ENCODE results near the gene MYO1A.

Gene MYO1A

GRCh38 chr12:57009949-57010626 is 39.8 kb downstream of the MYO1A start:
- Histone ChIP-seq H3K4me1 (ENCODE audit: control insufficient read depth, insufficient read depth, low read length) (peaks cover 15% of the 10 kb centered on the region), H3K36me3 (ENCODE audit: insufficient read depth, low read length) (no peaks in the 10 kb centered on the region)

GRCh38 chr12:57008178-57008577 is 41.8 kb downstream of the MYO1A start:
- Histone ChIP-seq H3K4me3 (ENCODE audit: low read length) (no peak overlapping the region), H3K9ac (ENCODE audit: low read depth, low read length) (no peak overlapping the region), H3K4me2 (ENCODE audit: low read length) (no peak overlapping the region), H3K27me3 (ENCODE audit: control insufficient read depth, insufficient read depth, low read length) (peaks cover 13% of the 10 kb centered on the region), H3K4me1 (ENCODE audit: control insufficient read depth, insufficient read depth, low read length) (peaks cover 19% of the 10 kb centered on the region), H3K36me3 (ENCODE audit: insufficient read depth, low read length) (peaks cover 15% of the 10 kb centered on the region), H3K9me3 (replicated peaks; ENCODE audit: low read length) (no peaks in the 10 kb centered on the region)

More at GRCh38 chr12:57009949-57010626, 39.8 kb downstream of the MYO1A start:
- H3K4me2 ChIP-seq (ENCODE audit: low read length): no peak overlapping the region
- no peak overlapping the region for H3K4me3 ChIP-seq (ENCODE audit: low read length)
- no peak overlapping the region for H3K9ac ChIP-seq (ENCODE audit: low read depth, low read length)
- H3K9me3 ChIP-seq (replicated peaks; ENCODE audit: low read length): no peaks in the 10 kb centered on the region
- peaks cover 33% of the 10 kb centered on the region for H3K27me3 ChIP-seq (ENCODE audit: control insufficient read depth, insufficient read depth, low read length)

- Histone ChIP-seq H3K4me2 (ENCODE audit: low read length) (peak overlapping the region; percentile 72), H3K4me1 (ENCODE audit: control insufficient read depth, insufficient read depth, low read length) (peaks cover 19% of the 10 kb centered on the region), H3K4me3 (ENCODE audit: low read length) (peak overlapping the region; percentile 65), H3K9ac (ENCODE audit: low read depth, low read length) (peak overlapping the region; percentile 55), H3K27me3 (ENCODE audit: control insufficient read depth, insufficient read depth, low read length) (peaks cover 2% of the 10 kb centered on the region), H3K9me3 (replicated peaks; ENCODE audit: low read length) (no peaks in the 10 kb centered on the region), H3K36me3 (ENCODE audit: insufficient read depth, low read length) (peaks cover 27% of the 10 kb centered on the region)
Observed at GRCh38 chr12:57006809-57007475, 43.0 kb downstream of the MYO1A start.

DNA sequence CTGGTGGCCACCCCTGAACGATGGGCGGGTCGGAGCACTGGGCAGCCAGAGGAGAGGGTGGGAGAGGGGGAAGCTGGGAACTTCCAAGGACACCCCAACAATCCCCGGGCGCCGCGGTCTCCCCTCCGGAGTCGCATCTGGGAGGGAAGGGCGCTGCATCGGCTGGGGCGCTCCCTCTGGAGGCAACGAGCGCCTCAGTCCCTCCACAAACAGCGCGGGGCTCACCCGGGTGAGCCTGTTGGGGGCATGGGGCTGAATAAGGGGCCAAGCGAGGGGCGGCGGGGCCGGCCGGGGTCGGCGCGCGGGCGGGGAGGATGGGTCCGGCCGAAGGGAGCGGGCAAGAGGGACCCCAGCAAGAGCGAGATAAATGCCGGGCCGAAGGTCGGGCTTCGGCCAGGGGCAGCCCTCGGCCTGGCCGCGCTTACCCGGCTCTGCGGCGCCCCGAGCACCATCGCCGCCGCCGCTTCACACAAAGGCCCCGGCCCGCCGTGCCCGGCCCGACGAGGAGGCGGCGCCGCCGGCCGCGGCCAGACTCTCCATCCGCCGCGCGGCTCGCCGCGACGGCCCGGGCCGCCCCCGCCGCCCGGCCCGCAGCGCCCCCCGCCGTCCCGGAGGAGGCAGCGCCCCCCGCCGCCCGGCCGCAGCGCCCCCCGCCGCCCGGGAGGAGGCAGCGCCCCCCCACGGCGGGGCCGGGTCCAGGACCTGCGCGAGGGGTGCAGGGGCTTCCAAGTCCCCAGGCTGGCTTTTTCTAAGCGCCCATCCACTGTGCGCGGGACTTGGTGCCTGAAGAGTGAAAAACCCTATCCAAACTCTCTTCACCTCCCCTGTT is 43.7 kb downstream of the MYO1A start, which contains the start of gene ZBTB39:
ZBTB39 (minus strand) TSS at position 567 of the 829 bp plus-strand sequence. CDS start 1,629 bp downstream, outside the sequence.
- peaks cover 24% of the 10 kb centered on the region for H3K4me1 ChIP-seq (ENCODE audit: control insufficient read depth, insufficient read depth, low read length)
- H3K4me2 ChIP-seq (ENCODE audit: low read length): peak within 1 kb of the TSS; percentile 96
- H3K27me3 ChIP-seq (ENCODE audit: control insufficient read depth, insufficient read depth, low read length): no peaks in the 10 kb centered on the region
- H3K4me3 ChIP-seq (ENCODE audit: low read length): peak within 1 kb of the TSS; percentile 89
- H3K9me3 ChIP-seq (replicated peaks; ENCODE audit: low read length): no peaks in the 10 kb centered on the region
- peak within 1 kb of the TSS; percentile 91 for H3K9ac ChIP-seq (ENCODE audit: low read depth, low read length)
- peaks cover 35% of the 10 kb centered on the region for H3K36me3 ChIP-seq (ENCODE audit: insufficient read depth, low read length)

GRCh38 chr12:57004651-57005050 is 45.3 kb downstream of the MYO1A start:
- Histone ChIP-seq H3K9ac (ENCODE audit: low read depth, low read length) (no peak overlapping the region), H3K4me2 (ENCODE audit: low read length) (peak overlapping the region; percentile 96), H3K4me1 (ENCODE audit: control insufficient read depth, insufficient read depth, low read length) (peaks cover 27% of the 10 kb centered on the region), H3K27me3 (ENCODE audit: control insufficient read depth, insufficient read depth, low read length) (no peaks in the 10 kb centered on the region), H3K9me3 (replicated peaks; ENCODE audit: low read length) (no peaks in the 10 kb centered on the region), H3K4me3 (ENCODE audit: low read length) (no peak overlapping the region), H3K36me3 (ENCODE audit: insufficient read depth, low read length) (peaks cover 39% of the 10 kb centered on the region)

GRCh38 chr12:57003395-57003794 is 46.5 kb downstream of the MYO1A start:
- Histone ChIP-seq H3K4me1 (ENCODE audit: control insufficient read depth, insufficient read depth, low read length) (peaks cover 29% of the 10 kb centered on the region), H3K9ac (ENCODE audit: low read depth, low read length) (no peak overlapping the region), H3K27me3 (ENCODE audit: control insufficient read depth, insufficient read depth, low read length) (no peaks in the 10 kb centered on the region), H3K36me3 (ENCODE audit: insufficient read depth, low read length) (peaks cover 39% of the 10 kb centered on the region), H3K4me2 (ENCODE audit: low read length) (no peak overlapping the region), H3K9me3 (replicated peaks; ENCODE audit: low read length) (no peaks in the 10 kb centered on the region), H3K4me3 (ENCODE audit: low read length) (no peak overlapping the region)

DNA sequence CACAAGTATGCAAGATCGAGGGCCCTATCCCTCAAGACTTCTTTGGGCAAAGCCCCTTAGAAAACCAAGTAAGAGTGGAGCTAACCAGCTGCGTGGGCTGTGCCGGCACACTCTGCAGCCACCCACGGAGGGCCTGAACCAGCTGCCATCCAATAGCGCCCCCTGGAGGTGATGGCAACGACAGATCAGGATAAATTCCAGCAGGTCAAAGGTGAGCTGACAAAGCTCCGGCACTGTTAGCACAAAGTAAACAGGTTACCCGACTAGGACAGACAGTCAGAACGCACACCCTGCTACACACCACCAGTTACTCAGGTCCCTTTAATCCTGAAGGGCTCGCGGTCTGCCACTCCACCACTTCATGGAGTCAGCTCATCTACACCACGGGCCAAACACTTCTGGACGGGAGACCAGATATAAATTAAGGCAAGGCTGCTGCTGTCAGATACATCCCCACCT is 48.5 kb downstream of the MYO1A start:
- Histone ChIP-seq H3K4me2 (ENCODE audit: low read length) (no peak overlapping the region), H3K4me3 (ENCODE audit: low read length) (no peak overlapping the region), H3K9ac (ENCODE audit: low read depth, low read length) (no peak overlapping the region), H3K36me3 (ENCODE audit: insufficient read depth, low read length) (peaks cover 39% of the 10 kb centered on the region), H3K4me1 (ENCODE audit: control insufficient read depth, insufficient read depth, low read length) (peaks cover 24% of the 10 kb centered on the region), H3K27me3 (ENCODE audit: control insufficient read depth, insufficient read depth, low read length) (no peaks in the 10 kb centered on the region), H3K9me3 (replicated peaks; ENCODE audit: low read length) (no peaks in the 10 kb centered on the region)

GRCh38 chr12:57000393-57000792 is 49.5 kb downstream of the MYO1A start:
- Histone ChIP-seq H3K36me3 (ENCODE audit: insufficient read depth, low read length) (peaks cover 39% of the 10 kb centered on the region), H3K9me3 (replicated peaks; ENCODE audit: low read length) (no peaks in the 10 kb centered on the region), H3K4me3 (ENCODE audit: low read length) (no peak overlapping the region), H3K4me2 (ENCODE audit: low read length) (no peak overlapping the region), H3K27me3 (ENCODE audit: control insufficient read depth, insufficient read depth, low read length) (no peaks in the 10 kb centered on the region), H3K4me1 (ENCODE audit: control insufficient read depth, insufficient read depth, low read length) (peaks cover 21% of the 10 kb centered on the region), H3K9ac (ENCODE audit: low read depth, low read length) (no peak overlapping the region)

- Histone ChIP-seq H3K4me1 (ENCODE audit: control insufficient read depth, insufficient read depth, low read length) (peaks cover 14% of the 10 kb centered on the region), H3K4me2 (ENCODE audit: low read length) (no peak overlapping the region), H3K9me3 (replicated peaks; ENCODE audit: low read length) (no peaks in the 10 kb centered on the region), H3K4me3 (ENCODE audit: low read length) (no peak overlapping the region), H3K27me3 (ENCODE audit: control insufficient read depth, insufficient read depth, low read length) (no peaks in the 10 kb centered on the region), H3K36me3 (ENCODE audit: insufficient read depth, low read length) (peaks cover 36% of the 10 kb centered on the region), H3K9ac (ENCODE audit: low read depth, low read length) (no peak overlapping the region)
Observed at GRCh38 chr12:56999456-56999855, 50.5 kb downstream of the MYO1A start.

DNA sequence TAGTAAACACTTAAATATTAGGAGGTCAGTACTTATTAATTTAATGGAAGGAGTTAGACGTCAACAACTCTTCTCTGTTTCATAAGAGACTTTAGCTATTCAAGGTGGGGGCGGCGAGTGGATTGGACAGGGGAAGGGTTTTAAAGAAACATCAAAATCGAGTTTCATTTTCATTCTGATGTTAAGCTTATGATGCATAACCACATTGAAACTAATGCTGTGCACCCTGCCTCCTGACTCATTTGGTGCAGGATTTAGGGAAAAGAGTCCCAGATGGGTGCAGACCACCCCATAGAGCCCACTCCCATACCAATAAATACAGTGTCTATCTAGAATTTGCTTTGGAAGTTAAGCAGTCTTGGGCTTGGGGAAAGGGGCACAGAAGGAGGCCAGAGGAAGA is 50.9 kb downstream of the MYO1A start:
- H3K36me3 ChIP-seq (ENCODE audit: insufficient read depth, low read length): peaks cover 32% of the 10 kb centered on the region
- H3K9ac ChIP-seq (ENCODE audit: low read depth, low read length): no peak overlapping the region
- no peaks in the 10 kb centered on the region for H3K9me3 ChIP-seq (replicated peaks; ENCODE audit: low read length)
- H3K27me3 ChIP-seq (ENCODE audit: control insufficient read depth, insufficient read depth, low read length): no peaks in the 10 kb centered on the region
- no peak overlapping the region for H3K4me2 ChIP-seq (ENCODE audit: low read length)
- H3K4me3 ChIP-seq (ENCODE audit: low read length): no peak overlapping the region
- H3K4me1 ChIP-seq (ENCODE audit: control insufficient read depth, insufficient read depth, low read length): peaks cover 14% of the 10 kb centered on the region

GRCh38 chr12:56998316-56998715 is 51.6 kb downstream of the MYO1A start:
- Histone ChIP-seq H3K9me3 (replicated peaks; ENCODE audit: low read length) (no peaks in the 10 kb centered on the region), H3K4me2 (ENCODE audit: low read length) (no peak overlapping the region), H3K4me3 (ENCODE audit: low read length) (no peak overlapping the region), H3K4me1 (ENCODE audit: control insufficient read depth, insufficient read depth, low read length) (peaks cover 14% of the 10 kb centered on the region), H3K36me3 (ENCODE audit: insufficient read depth, low read length) (peaks cover 25% of the 10 kb centered on the region), H3K9ac (ENCODE audit: low read depth, low read length) (no peak overlapping the region), H3K27me3 (ENCODE audit: control insufficient read depth, insufficient read depth, low read length) (no peaks in the 10 kb centered on the region)

Data from skeletal muscle satellite cell (primary cell).